ENCODE measurements around the gene UBASH3B.

UBASH3B gene

GRCh38 chr11:122656073-122656630, 630 bp downstream of the UBASH3B start:
- peak; percentile 57 to 69 for DNase-seq (ENCODE audit: low read depth in 2 of 2)
- H3K4me3 ChIP-seq (replicated peaks in 1 of 2; ENCODE audit: low read depth in 2 of 2, low read length in 2 of 2): peak overlapping the region; percentile 84 to 91
- no peak for TF ChIP-seq CTCF (IDR thresholded peaks at IDR 0.05; ENCODE audit: low read depth, low read length)

- no peak for TF ChIP-seq CTCF (IDR thresholded peaks at IDR 0.05; ENCODE audit: low read depth, low read length)
- peak; percentile 30 to 47 for DNase-seq (ENCODE audit: low read depth in 2 of 2)
- H3K4me3 ChIP-seq (replicated peaks in 1 of 2; ENCODE audit: low read depth in 2 of 2, low read length in 2 of 2): peak overlapping the region; percentile 84 to 91
Measured at GRCh38 chr11:122656631-122657101, 1.1 kb downstream of the UBASH3B start.

GRCh38 chr11:122659676-122660554, 4.4 kb downstream of the UBASH3B start:
- no peak for TF ChIP-seq CTCF (IDR thresholded peaks at IDR 0.05; ENCODE audit: low read depth, low read length)
- no peak for DNase-seq (ENCODE audit: low read depth in 2 of 2)
- no peak overlapping the region for H3K4me3 ChIP-seq (replicated peaks in 1 of 2; ENCODE audit: low read depth in 2 of 2, low read length in 2 of 2)

- TF ChIP-seq CTCF (IDR thresholded peaks at IDR 0.05; ENCODE audit: low read depth, low read length): no peak
- no peak for DNase-seq (ENCODE audit: low read depth in 2 of 2)
- H3K4me3 ChIP-seq (replicated peaks in 1 of 2; ENCODE audit: low read depth in 2 of 2, low read length in 2 of 2): no peak overlapping the region
Measured at GRCh38 chr11:122661182-122661945, 5.8 kb downstream of the UBASH3B start.

- DNase-seq (ENCODE audit: low read depth in 2 of 2): no peak
- TF ChIP-seq CTCF (IDR thresholded peaks at IDR 0.05; ENCODE audit: low read depth, low read length): no peak
- H3K4me3 ChIP-seq (replicated peaks in 1 of 2; ENCODE audit: low read depth in 2 of 2, low read length in 2 of 2): no peak overlapping the region
Measured at GRCh38 chr11:122663056-122663740, 7.7 kb downstream of the UBASH3B start.

GRCh38 chr11:122663764-122664163, 8.2 kb downstream of the UBASH3B start:
- no peak overlapping the region for H3K4me3 ChIP-seq (replicated peaks in 1 of 2; ENCODE audit: low read depth in 2 of 2, low read length in 2 of 2)
- peak in 1 of 2 donors; percentile 20 for DNase-seq (ENCODE audit: low read depth in 2 of 2)
- TF ChIP-seq CTCF (IDR thresholded peaks at IDR 0.05; ENCODE audit: low read depth, low read length): no peak

Measured in cardiac fibroblast (primary cell).